ENCODE data around the gene SLC25A41. TPM values are rescaled to one million over a fixed set of nuclear protein-coding genes. Genes with fewer than 3 reads are reported as not detected.

Gene SLC25A41
- total RNA-seq, 4 donors from 2014 or later, result not detected

- no peak for ATAC-seq (ENCODE audit: low FRiP score)
- TF ChIP-seq, protein P1, sequence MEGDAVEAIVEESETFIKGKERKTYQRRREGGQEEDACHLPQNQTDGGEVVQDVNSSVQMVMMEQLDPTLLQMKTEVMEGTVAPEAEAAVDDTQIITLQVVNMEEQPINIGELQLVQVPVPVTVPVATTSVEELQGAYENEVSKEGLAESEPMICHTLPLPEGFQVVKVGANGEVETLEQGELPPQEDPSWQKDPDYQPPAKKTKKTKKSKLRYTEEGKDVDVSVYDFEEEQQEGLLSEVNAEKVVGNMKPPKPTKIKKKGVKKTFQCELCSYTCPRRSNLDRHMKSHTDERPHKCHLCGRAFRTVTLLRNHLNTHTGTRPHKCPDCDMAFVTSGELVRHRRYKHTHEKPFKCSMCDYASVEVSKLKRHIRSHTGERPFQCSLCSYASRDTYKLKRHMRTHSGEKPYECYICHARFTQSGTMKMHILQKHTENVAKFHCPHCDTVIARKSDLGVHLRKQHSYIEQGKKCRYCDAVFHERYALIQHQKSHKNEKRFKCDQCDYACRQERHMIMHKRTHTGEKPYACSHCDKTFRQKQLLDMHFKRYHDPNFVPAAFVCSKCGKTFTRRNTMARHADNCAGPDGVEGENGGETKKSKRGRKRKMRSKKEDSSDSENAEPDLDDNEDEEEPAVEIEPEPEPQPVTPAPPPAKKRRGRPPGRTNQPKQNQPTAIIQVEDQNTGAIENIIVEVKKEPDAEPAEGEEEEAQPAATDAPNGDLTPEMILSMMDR (IDR thresholded peaks at IDR 0.05), result no peak
Observed at GRCh38 chr19:6392221-6393073, 41.1 kb downstream of the SLC25A41 start.

GRCh38 chr19:6387372-6387771 lies 46.2 kb downstream of the SLC25A41 start:
- no peak for DNase-seq (ENCODE audit: low spot score)
- ATAC-seq (ENCODE audit: low FRiP score), result no peak
- TF ChIP-seq, protein P1 (IDR thresholded peaks at IDR 0.05), result no peak

More at GRCh38 chr19:6392221-6393073, 41.1 kb downstream of the SLC25A41 start:
- no peak for DNase-seq (ENCODE audit: low spot score)

- DNase-seq (ENCODE audit: low spot score) (no peak), ATAC-seq (ENCODE audit: low FRiP score) (no peak)
- TF ChIP-seq, protein P1 (IDR thresholded peaks at IDR 0.05), result no peak
Observed at GRCh38 chr19:6384381-6384780, 49.2 kb downstream of the SLC25A41 start.

DNA sequence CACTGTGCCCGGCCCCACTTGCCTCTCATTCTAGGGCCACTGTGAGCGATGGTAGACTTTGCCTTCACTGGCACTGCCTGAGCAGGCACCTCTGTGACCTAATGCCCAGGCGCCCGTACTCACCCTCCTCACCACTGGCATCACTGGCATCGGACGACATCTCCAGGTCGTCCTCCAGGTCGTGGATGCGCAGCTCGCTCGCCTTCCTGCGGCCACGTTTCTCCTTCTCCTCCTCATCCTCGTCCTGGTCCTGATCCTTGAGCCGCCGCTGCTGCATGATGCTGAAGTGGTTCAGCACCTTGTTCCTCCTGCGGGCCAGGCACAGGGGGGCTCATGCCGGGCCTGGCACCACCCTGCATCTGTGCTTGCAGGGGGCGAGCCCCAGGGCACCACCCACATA lies 50.4 kb downstream of the SLC25A41 start:
- DNase-seq (ENCODE audit: low spot score), result no peak
- ATAC-seq (ENCODE audit: low FRiP score), result no peak
- TF ChIP-seq, protein P1 (IDR thresholded peaks at IDR 0.05), result no peak

- TF ChIP-seq, protein P1 (IDR thresholded peaks at IDR 0.05), result no peak
- no peak for DNase-seq (ENCODE audit: low spot score)
- ATAC-seq (ENCODE audit: low FRiP score), result no peak
Observed at GRCh38 chr19:6381030-6381750, 52.4 kb downstream of the SLC25A41 start.

DNA sequence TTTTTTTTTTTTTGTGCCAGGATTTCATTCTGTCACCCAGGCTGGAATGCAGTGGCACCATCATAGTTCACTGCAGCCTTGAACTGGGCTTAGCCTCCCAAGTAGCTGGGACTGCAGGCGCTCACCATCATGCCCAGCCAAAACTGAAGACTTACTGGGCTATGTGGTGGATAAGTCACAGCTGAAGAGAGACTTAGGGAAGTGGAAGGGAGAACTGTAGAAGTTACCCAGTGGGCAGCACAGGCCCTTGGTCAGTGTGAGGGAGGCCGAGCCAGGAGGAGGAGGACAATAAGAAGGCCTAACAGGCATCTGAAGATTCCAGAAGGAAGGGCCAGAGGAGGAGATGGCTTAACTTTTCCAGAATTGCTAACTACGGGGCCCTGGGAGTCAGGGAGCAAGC lies 53.8 kb downstream of the SLC25A41 start:
- TF ChIP-seq, protein P1 (IDR thresholded peaks at IDR 0.05), result no peak
- ATAC-seq (ENCODE audit: low FRiP score) (no peak), DNase-seq (ENCODE audit: low spot score) (no peak)
